IMR-90 (cell line): Measurements from ENCODE around the gene CXCL11. TPM values are rescaled to one million over a fixed set of nuclear protein-coding genes. Genes with fewer than 3 reads are reported as not detected.

ENCODE experiments used
- ATAC-seq: fragments of 200-7000 bp; cut with Tn5 transposase; 2 replicates; pipeline ENCODE4 v1.9.1; 2020; ENCODE audit warnings: low read depth, mild to moderate bottlenecking, moderate library complexity
- BruUV-seq: library from RNA; stranded (reverse); fragments of 400-500 nt; replicated peaks from 2 replicates; lab custom pipeline; 2021; lab: Mats Ljungman, UMichigan
- CTCF ChIA-PET: fragments of 300-600 bp; formaldehyde crosslinking; extraction: SDS; loops from one replicate; lab custom pipeline; 2021; ENCODE audit warnings: antibody characterized with exemption; lab: Yijun Ruan, JAX
- POLR2A ChIA-PET: fragments of 300-600 bp; sonication (Branson Sonifier 250); formaldehyde crosslinking; loops from one replicate; lab custom pipeline; 2022; ENCODE audit warnings: antibody characterized with exemption; ENCODE audit not compliant: unreplicated experiment; lab: Charles Lee
- DNase-seq: peaks from one replicate; pipeline ENCODE4 v3.0.0; 2013
- H2AFZ ChIP-seq: replicated peaks from 2 replicates; pipeline ENCODE3; 2013; ENCODE audit warnings: low read length, mild to moderate bottlenecking; ENCODE audit not compliant: poor library complexity
- H2AK5ac ChIP-seq: 2 replicates; pipeline ENCODE4 v1.6.1; 2013; ENCODE audit warnings: low read depth, low read length, inconsistent platforms
- H2AK9ac ChIP-seq: replicated peaks from 2 replicates; pipeline ENCODE3; 2013; ENCODE audit warnings: mild to moderate bottlenecking, low read depth, low read length, moderate library complexity; ENCODE audit not compliant: poor library complexity
- H2BK120ac ChIP-seq: 2 replicates; pipeline ENCODE4 v1.6.1; 2013; ENCODE audit warnings: low read depth, low read length, inconsistent platforms
- H2BK15ac ChIP-seq: 3 replicates; pipeline ENCODE4 v1.6.1; 2013; ENCODE audit warnings: low read depth, low read length, inconsistent platforms
- H2BK20ac ChIP-seq: 2 replicates; pipeline ENCODE4 v1.6.1; 2013; ENCODE audit warnings: low read depth, mild to moderate bottlenecking, inconsistent platforms, low read length, moderate library complexity
- H2BK5ac ChIP-seq: 2 replicates; pipeline ENCODE4 v1.6.1; 2013; ENCODE audit warnings: mild to moderate bottlenecking, low read depth, low read length, inconsistent platforms; ENCODE audit not compliant: poor library complexity, severe bottlenecking
- H3K14ac ChIP-seq: replicated peaks from 2 replicates; pipeline ENCODE4 v1.6.1; 2013; ENCODE audit warnings: low read depth, low read length, inconsistent platforms
- H3K18ac ChIP-seq: 2 replicates; pipeline ENCODE4 v1.6.1; 2013; ENCODE audit warnings: low read depth, low read length, control low read depth
- H3K23ac ChIP-seq: 2 replicates; pipeline ENCODE4 v1.6.1; 2013; ENCODE audit warnings: low read depth, low read length, inconsistent platforms
- H3K27ac ChIP-seq: 2 replicates; pipeline ENCODE4 v1.5.1; 2013; ENCODE audit warnings: mild to moderate bottlenecking, control low read depth, low read length; ENCODE audit not compliant: insufficient read depth
- H3K27me3 ChIP-seq: 2 replicates; pipeline ENCODE4 v1.6.1; 2013; ENCODE audit warnings: low read length; ENCODE audit not compliant: control insufficient read depth, insufficient read depth
- H3K36me3 ChIP-seq: 2 replicates; pipeline ENCODE4 v1.6.1; 2013; ENCODE audit warnings: low read length, mixed read lengths; ENCODE audit not compliant: control insufficient read depth, insufficient read depth
- H3K4ac ChIP-seq: 2 replicates; pipeline ENCODE4 v1.6.1; 2013; ENCODE audit warnings: low read depth, low read length, inconsistent platforms
- H3K4me1 ChIP-seq: 2 replicates; pipeline ENCODE4 v1.6.1; 2013; ENCODE audit warnings: low read length, mixed read lengths; ENCODE audit not compliant: control insufficient read depth, insufficient read depth
- H3K4me2 ChIP-seq: 2 replicates; pipeline ENCODE4 v1.6.1; 2013; ENCODE audit warnings: low read depth, mild to moderate bottlenecking, control low read depth, low read length, moderate library complexity
- H3K4me3 ChIP-seq: 2 replicates; pipeline ENCODE4 v1.5.1; 2013; ENCODE audit warnings: low read depth, mild to moderate bottlenecking, control low read depth, low read length, moderate library complexity; ENCODE audit not compliant: insufficient read depth
- H3K56ac ChIP-seq: 2 replicates; pipeline ENCODE4 v1.6.1; 2013; ENCODE audit warnings: low read length, inconsistent platforms; ENCODE audit not compliant: insufficient read depth; ENCODE audit errors: extremely low read depth
- H3K79me1 ChIP-seq, 2 experiments: 2 replicates each; pipeline ENCODE4 v1.6.1; 2013; ENCODE audit warnings: low read length in 2 of 2, inconsistent platforms in 1 of 2, low read depth in 1 of 2
- H3K9ac ChIP-seq: 2 replicates; pipeline ENCODE4 v1.6.1; 2013; ENCODE audit warnings: low read depth, low read length, control low read depth
- H3K9me1 ChIP-seq: 2 replicates; pipeline ENCODE4 v1.6.1; 2013; ENCODE audit warnings: low read length, inconsistent platforms; ENCODE audit not compliant: insufficient read depth
- H3K9me3 ChIP-seq: 2 replicates; pipeline ENCODE4 v1.6.1; 2013; ENCODE audit warnings: low read length; ENCODE audit not compliant: control insufficient read depth, insufficient read depth
- H4K20me1 ChIP-seq: 2 replicates; pipeline ENCODE4 v1.6.1; 2013; ENCODE audit warnings: low read length, inconsistent platforms; ENCODE audit not compliant: insufficient read depth
- H4K5ac ChIP-seq: 2 replicates; pipeline ENCODE4 v1.6.1; 2013; ENCODE audit warnings: mild to moderate bottlenecking, low read depth, low read length, control low read depth
- H4K8ac ChIP-seq, 2 experiments: 2 replicates each; pipeline ENCODE4 v1.6.1; 2013; ENCODE audit warnings: low read depth in 2 of 2, low read length in 2 of 2, control low read depth in 1 of 2, inconsistent platforms in 1 of 2
- H4K91ac ChIP-seq: 2 replicates; pipeline ENCODE4 v1.6.1; 2013; ENCODE audit warnings: low read depth, low read length, inconsistent platforms; ENCODE audit not compliant: insufficient read depth
- CHD1 ChIP-seq: IDR thresholded peaks from 2 replicates; pipeline ENCODE4 v1.6.1; 2012; ENCODE audit warnings: low read depth, low read length, improper control_type of control experiment
- CTCF ChIP-seq: conservative IDR thresholded peaks from 2 replicates; pipeline ENCODE4 v1.5.1; 2012; ENCODE audit warnings: mild to moderate bottlenecking, low read depth, low read length, improper control_type of control experiment
- ELK1 ChIP-seq: fragments of 150-350 bp; IDR thresholded peaks from 2 replicates; pipeline ENCODE4 v1.6.1; 2016; ENCODE audit warnings: low read depth, mild to moderate bottlenecking, low read length, moderate library complexity, borderline replicate concordance
- FOS ChIP-seq: fragments of 150-350 bp; IDR thresholded peaks from 2 replicates; pipeline ENCODE4 v1.6.1; 2016; ENCODE audit warnings: low read depth, low read length
- MAZ ChIP-seq: IDR thresholded peaks from 2 replicates; pipeline ENCODE4 v1.6.1; 2012; ENCODE audit warnings: low read depth, mild to moderate bottlenecking, low read length, improper control_type of control experiment, moderate library complexity, borderline replicate concordance
- NFE2L2 ChIP-seq: fragments of 150-350 bp; IDR thresholded peaks from 2 replicates; pipeline ENCODE4 v1.6.1; 2016; ENCODE audit warnings: low read depth, mild to moderate bottlenecking, low read length
- RAD21 ChIP-seq: IDR thresholded peaks from 2 replicates; pipeline ENCODE4 v1.6.1; 2012; ENCODE audit warnings: low read length, improper control_type of control experiment
- RCOR1 ChIP-seq: IDR thresholded peaks from 2 replicates; pipeline ENCODE4 v1.6.1; 2012; ENCODE audit warnings: mild to moderate bottlenecking, low read length, improper control_type of control experiment; ENCODE audit not compliant: insufficient replicate concordance
- USF2 ChIP-seq: fragments of 150-350 bp; IDR thresholded peaks from 2 replicates; pipeline ENCODE4 v1.6.1; 2017; ENCODE audit warnings: mild to moderate bottlenecking, antibody characterized with exemption, low read length, low read depth
- WGBS, 2 experiments: methylation state at CpG; one replicate each; pipeline versions ENCODE4 v1.1.5 to v1.1.7; 2013; ENCODE audit warnings: missing lambda C conversion rate in 2 of 2; ENCODE audit not compliant: insufficient read length in 1 of 2; ENCODE audit errors: extremely low coverage in 2 of 2; 5-methylcytosine and 5-hydroxymethylcytosine counted together
- dilution Hi-C: fragments of 300-500 bp; cut with HindIII; formaldehyde crosslinking; loops from one replicate; pipeline ENCODE4 v1.14.3; 2018; ENCODE audit warnings: low sequenced_read_pairs; ENCODE audit not compliant: unreplicated experiment
- in situ Hi-C: fragments of 300-500 bp; cut with MboI; formaldehyde crosslinking; loops from 3 replicates; pipeline ENCODE4 v1.14.3; 2019; ENCODE audit warnings: low sequenced_read_pairs, inconsistent platforms, mixed read lengths
- intact Hi-C: fragments of 100-400 bp; cut with micrococcal nuclease; formaldehyde crosslinking; loops from 2 replicates; pipeline ENCODE4 v1.10.0; 2022
- polyA plus RNA-seq, 3 experiments: library from polyadenylated mRNA; depleted of rRNA; stranded (reverse); fragments of >200 nt; gene quantifications; 2 replicates each; pipeline ENCODE4 v1.2.3, GENCODE V29; 2012; ENCODE audit warnings: low replicate concordance in 1 of 3
- total RNA-seq: library from RNA; depleted of rRNA; stranded (reverse); fragments of >200 nt; gene quantifications from 2 replicates; pipeline ENCODE4 v1.2.3, GENCODE V29; 2012

The CXCL11 gene
- total and polyA plus RNA-seq, 2 of the 4 experiments (the other 2 are of a cell fraction) = under 0.01 TPM; not detected in 1

- no TSS peak for BruUV-seq
- H3K4me1 ChIP-seq = peaks cover 5% of the 10 kb centered on the region; the same call in 1 of the 2 replicates
- H3K4ac ChIP-seq = no peak overlapping the region
- H2AK9ac ChIP-seq = no peak overlapping the region
- H3K9me1 ChIP-seq = no peaks in the 10 kb centered on the region
- no peaks in the 10 kb centered on the region for H3K9me3 ChIP-seq
- no peak overlapping the region for H3K18ac ChIP-seq
- H3K14ac ChIP-seq = no peak overlapping the region
- H3K27me3 ChIP-seq = no peaks in the 10 kb centered on the region
- H3K27ac ChIP-seq = no peak overlapping the region
- DNase-seq (no peak), ATAC-seq (no peak)
- no peak overlapping the region for H2BK15ac ChIP-seq
- CTCF ChIA-PET = no interaction called here
- H3K9ac ChIP-seq = no peak overlapping the region
- no peaks in the 10 kb centered on the region for H4K20me1 ChIP-seq
- H4K8ac ChIP-seq = no peak overlapping the region
- in situ Hi-C loops = loop anchor here (5.0 kb wide), 1 partner anchor 69 kb away; no protein-coding TSS in a partner anchor
- POLR2A ChIA-PET = no interaction called here
- no peak overlapping the region for H4K5ac ChIP-seq
- no peak overlapping the region for H4K91ac ChIP-seq
- no peak overlapping the region for H2BK5ac ChIP-seq
- dilution Hi-C loops = no loop called here
- H3K23ac ChIP-seq = no peak overlapping the region
- H2BK20ac ChIP-seq = no peak overlapping the region
- no peak overlapping the region for H2AK5ac ChIP-seq
- no peaks in the 10 kb centered on the region for H3K79me1 ChIP-seq
- H3K4me2 ChIP-seq = no peak overlapping the region
- WGBS, 2 experiments = no CpG with 5 or more reads among the region's 2 CpGs
- H3K56ac ChIP-seq = no peak overlapping the region
- H3K36me3 ChIP-seq = no peaks in the 10 kb centered on the region
- no peak overlapping the region for H2AFZ ChIP-seq
- intact Hi-C loops = no loop called here
- H3K4me3 ChIP-seq = no peak overlapping the region
- H2BK120ac ChIP-seq = no peak overlapping the region; the same call in 1 of the 2 replicates
- TF ChIP-seq CTCF (no peak), MAZ (no peak), NFE2L2 (no peak), RAD21 (no peak), RCOR1 (no peak), USF2 (no peak), FOS (no peak), CHD1 (no peak), ELK1 (no peak)
Observed at GRCh38 chr4:75997946-75998345, 37.9 kb downstream of the CXCL11 start.
